Measurements from ENCODE around the gene ACSS3. TPM values are rescaled to one million over a fixed set of nuclear protein-coding genes. Genes with fewer than 3 reads are reported as not detected.

Gene ACSS3
- total and polyA plus RNA-seq, 2 donors (not counting 1 experiment from before 2014, with no cell fraction given): not detected

- no peak overlapping the region for H3K9ac ChIP-seq (ENCODE audit: low read length)
- Mint-ChIP-seq H3K27me3 (no peaks in the 10 kb centered on the region), H3K27ac (no peak overlapping the region), H3K4me1 (no peaks in the 10 kb centered on the region), H3K9me3 (ENCODE audit: insufficient read depth) (peaks cover 11% of the 10 kb centered on the region), H3K4me3 (no peak overlapping the region)
- no CpG with 5 or more reads among the region's 2 CpGs for WGBS (ENCODE audit: insufficient coverage)
- no peaks in the 10 kb centered on the region for H4K20me1 ChIP-seq (ENCODE audit: control insufficient read depth, insufficient read depth, low read length, poor library complexity, severe bottlenecking)
- no peaks in the 10 kb centered on the region for H3K9me3 ChIP-seq (ENCODE audit: control extremely low read depth in 1 of 3, control insufficient read depth in 2 of 3, insufficient read depth in 1 of 3, low read length in 2 of 3)
- ATAC-seq (ENCODE audit: low read depth) (no peak), DNase-seq (no peak)
- H3K4me1 ChIP-seq (ENCODE audit: control insufficient read depth in 2 of 2, insufficient read depth in 2 of 2, low read length in 2 of 2): no peaks in the 10 kb centered on the region
- no peak for TF ChIP-seq CTCF (IDR thresholded peaks at IDR 0.05)
- TF ChIP-seq EZH2 (IDR thresholded peaks at IDR 0.05; ENCODE audit: borderline replicate concordance, insufficient read depth, low read depth, low read length, poor library complexity, severe bottlenecking): no peak
- no peaks in the 10 kb centered on the region for H3K27me3 ChIP-seq (replicated peaks in 1 of 4; ENCODE audit: control extremely low read depth in 1 of 4, control insufficient read depth in 3 of 4, insufficient read depth in 4 of 4, low read length in 3 of 4)
- H3K4me3 ChIP-seq (ENCODE audit: control extremely low read depth in 1 of 5, extremely low read depth in 1 of 5, insufficient read depth in 1 of 5, low read depth in 2 of 5, low read length in 4 of 5): no peak overlapping the region
- POLR2A ChIA-PET: no interaction called here
- intact Hi-C loops (cut with micrococcal nuclease): no loop called here
- CTCF ChIA-PET: interaction anchor here (0.7 kb wide), 1 partner anchor 14 kb away, joined by 4 read pairs; no protein-coding TSS in a partner anchor
- H2AFZ ChIP-seq (ENCODE audit: insufficient read depth, low read depth, low read length, poor library complexity, severe bottlenecking): no peak overlapping the region
- no peaks in the 10 kb centered on the region for H3K36me3 ChIP-seq (replicated peaks in 1 of 2; ENCODE audit: control extremely low read depth in 1 of 2, control insufficient read depth in 1 of 2, extremely low read depth in 1 of 2, insufficient read depth in 2 of 2, low read length in 1 of 2)
- no peak overlapping the region for H3K27ac ChIP-seq (ENCODE audit: low read length in 2 of 2)
- no peaks in the 10 kb centered on the region for H3K79me2 ChIP-seq (ENCODE audit: control insufficient read depth, insufficient read depth, low read length)
- H3K4me2 ChIP-seq (replicated peaks; ENCODE audit: low read depth, low read length, poor library complexity, severe bottlenecking): no peak overlapping the region
Observed at GRCh38 chr12:81120961-81121360, 43.1 kb downstream of the ACSS3 start.

- POLR2A ChIA-PET: no interaction called here
- no peaks in the 10 kb centered on the region for H3K9me3 ChIP-seq (ENCODE audit: control extremely low read depth in 1 of 3, control insufficient read depth in 2 of 3, insufficient read depth in 1 of 3, low read length in 2 of 3)
Observed at GRCh38 chr12:81123611-81124010, 45.7 kb downstream of the ACSS3 start.

More at GRCh38 chr12:81123611-81124010, 45.7 kb downstream of the ACSS3 start:
- CTCF ChIA-PET: no interaction called here
- no peak overlapping the region for H3K4me2 ChIP-seq (replicated peaks; ENCODE audit: low read depth, low read length, poor library complexity, severe bottlenecking)
- Mint-ChIP-seq H3K4me1 (no peaks in the 10 kb centered on the region), H3K4me3 (no peak overlapping the region), H3K27ac (no peak overlapping the region), H3K27me3 (no peaks in the 10 kb centered on the region), H3K9me3 (ENCODE audit: insufficient read depth) (peaks cover 7% of the 10 kb centered on the region)
- no peak overlapping the region for H3K9ac ChIP-seq (ENCODE audit: low read length)
- no peak for DNase-seq
- H3K27ac ChIP-seq (ENCODE audit: low read length in 2 of 2): no peak overlapping the region
- no peaks in the 10 kb centered on the region for H3K27me3 ChIP-seq (replicated peaks in 1 of 4; ENCODE audit: control extremely low read depth in 1 of 4, control insufficient read depth in 3 of 4, insufficient read depth in 4 of 4, low read length in 3 of 4)
- no peaks in the 10 kb centered on the region for H3K79me2 ChIP-seq (ENCODE audit: control insufficient read depth, insufficient read depth, low read length)
- H3K36me3 ChIP-seq (replicated peaks in 1 of 2; ENCODE audit: control extremely low read depth in 1 of 2, control insufficient read depth in 1 of 2, extremely low read depth in 1 of 2, insufficient read depth in 2 of 2, low read length in 1 of 2): no peaks in the 10 kb centered on the region
- H2AFZ ChIP-seq (ENCODE audit: insufficient read depth, low read depth, low read length, poor library complexity, severe bottlenecking): no peak overlapping the region
- TF ChIP-seq EZH2 (IDR thresholded peaks at IDR 0.05; ENCODE audit: borderline replicate concordance, insufficient read depth, low read depth, low read length, poor library complexity, severe bottlenecking): no peak
- TF ChIP-seq CTCF (IDR thresholded peaks at IDR 0.05): no peak
- H3K4me1 ChIP-seq (ENCODE audit: control insufficient read depth in 2 of 2, insufficient read depth in 2 of 2, low read length in 2 of 2): no peaks in the 10 kb centered on the region
- no CpG with 5 or more reads among the region's 3 CpGs for WGBS (ENCODE audit: insufficient coverage)
- no peaks in the 10 kb centered on the region for H4K20me1 ChIP-seq (ENCODE audit: control insufficient read depth, insufficient read depth, low read length, poor library complexity, severe bottlenecking)
- no peak for ATAC-seq (ENCODE audit: low read depth)
- intact Hi-C loops (cut with micrococcal nuclease): no loop called here
- no peak overlapping the region for H3K4me3 ChIP-seq (ENCODE audit: control extremely low read depth in 1 of 5, extremely low read depth in 1 of 5, insufficient read depth in 1 of 5, low read depth in 2 of 5, low read length in 4 of 5)
